ENCODE results near the gene LMBR1.

Gene LMBR1

GRCh38 chr7:156635529-156636385 lies 257.2 kb downstream of the LMBR1 start:
- Histone ChIP-seq H3K27ac (no peak overlapping the region), H3K36me3 (no peaks in the 10 kb centered on the region), H3K9me3 (no peaks in the 10 kb centered on the region), H3K4me1 (ENCODE audit: control insufficient read depth in 1 of 2, insufficient read depth in 1 of 2, low read depth in 1 of 2, low read length in 1 of 2) (peaks cover under 1 to 7% of the 10 kb centered on the region in 2 experiments), H3K4me3 (ENCODE audit: low read depth in 1 of 2, low read length in 1 of 2) (no peak overlapping the region), H3K27me3 (peaks cover 30% of the 10 kb centered on the region)
- TF ChIP-seq CTCF (IDR thresholded peaks at IDR 0.05), result no peak

GRCh38 chr7:156634117-156634516 lies 258.9 kb downstream of the LMBR1 start:
- Histone ChIP-seq H3K36me3 (no peaks in the 10 kb centered on the region), H3K9me3 (no peaks in the 10 kb centered on the region), H3K4me3 (ENCODE audit: low read depth in 1 of 2, low read length in 1 of 2) (no peak overlapping the region), H3K4me1 (ENCODE audit: control insufficient read depth in 1 of 2, insufficient read depth in 1 of 2, low read depth in 1 of 2, low read length in 1 of 2) (no peaks in the 10 kb centered on the region), H3K27me3 (peaks cover 25% of the 10 kb centered on the region), H3K27ac (no peak overlapping the region)
- no peak for TF ChIP-seq CTCF (IDR thresholded peaks at IDR 0.05)

GRCh38 chr7:156629873-156630272 lies 263.1 kb downstream of the LMBR1 start:
- peaks cover 18% of the 10 kb centered on the region for H3K27me3 ChIP-seq
- no peak for TF ChIP-seq CTCF (IDR thresholded peaks at IDR 0.05)
- H3K9me3 ChIP-seq, result no peaks in the 10 kb centered on the region

GRCh38 chr7:156628562-156628961 lies 264.4 kb downstream of the LMBR1 start:
- no peaks in the 10 kb centered on the region for H3K4me1 ChIP-seq (ENCODE audit: control insufficient read depth in 1 of 2, insufficient read depth in 1 of 2, low read depth in 1 of 2, low read length in 1 of 2)
- no peaks in the 10 kb centered on the region for H3K9me3 ChIP-seq
- H3K27me3 ChIP-seq, result peaks cover 18% of the 10 kb centered on the region
- H3K4me3 ChIP-seq (ENCODE audit: low read depth in 1 of 2, low read length in 1 of 2), result no peak overlapping the region
- no peak for TF ChIP-seq CTCF (IDR thresholded peaks at IDR 0.05)
- H3K36me3 ChIP-seq, result no peaks in the 10 kb centered on the region
- H3K27ac ChIP-seq, result no peak overlapping the region

More at GRCh38 chr7:156629873-156630272, 263.1 kb downstream of the LMBR1 start:
- no peaks in the 10 kb centered on the region for H3K4me1 ChIP-seq (ENCODE audit: control insufficient read depth in 1 of 2, insufficient read depth in 1 of 2, low read depth in 1 of 2, low read length in 1 of 2)
- no peaks in the 10 kb centered on the region for H3K36me3 ChIP-seq
- no peak overlapping the region for H3K4me3 ChIP-seq (ENCODE audit: low read depth in 1 of 2, low read length in 1 of 2)
- H3K27ac ChIP-seq, result no peak overlapping the region
